ENCODE results near the gene OGFOD1. TPM values are rescaled to one million over a fixed set of nuclear protein-coding genes. Genes with fewer than 3 reads are reported as not detected.
A peak's percentile ranks its signal among the peaks of the same experiment; 100 is the strongest.

Gene OGFOD1
- polyA plus RNA-seq, 3 donors, result 8.2 to 37.9 (median 23.4) TPM

DNA sequence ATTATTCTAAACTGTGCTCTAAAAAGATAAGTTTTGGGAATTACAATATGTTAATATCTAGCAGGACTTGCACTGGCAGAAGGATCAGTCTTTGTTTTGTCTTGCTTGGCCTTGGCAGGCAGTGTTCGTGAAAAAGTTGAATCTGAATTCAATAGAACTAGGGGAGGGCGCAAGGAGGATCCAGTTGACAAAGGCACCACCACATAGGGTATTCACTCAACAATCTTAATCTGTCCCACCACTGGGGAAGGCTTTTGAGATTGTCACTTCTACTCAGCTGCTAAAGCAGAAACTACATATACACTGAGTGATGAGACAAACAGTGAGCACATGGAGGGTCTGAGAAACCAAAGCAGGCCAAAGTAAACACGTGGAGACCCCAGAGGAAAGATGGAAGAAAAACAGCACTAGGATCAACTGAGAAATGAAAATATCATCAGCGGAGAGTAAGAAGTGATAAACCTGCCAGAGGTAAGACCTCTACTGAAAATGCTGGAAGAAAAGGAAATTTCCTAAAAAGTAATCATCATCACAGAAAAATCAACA is 28.4 kb upstream of the OGFOD1 start:
- Histone ChIP-seq H3K27me3 (ENCODE audit: control insufficient read depth in 2 of 2, insufficient read depth in 2 of 2, low read length in 2 of 2) (no peaks in the 10 kb centered on the region), H3K9me3 (replicated peaks in 1 of 2; ENCODE audit: control insufficient read depth in 1 of 2, insufficient read depth in 1 of 2, low read length in 2 of 2) (no peaks in the 10 kb centered on the region), H3K4me1 (ENCODE audit: control insufficient read depth in 1 of 2, insufficient read depth in 2 of 2, low read length in 2 of 2) (peaks cover 31 to 45% of the 10 kb centered on the region in 2 donors), H3K9ac (ENCODE audit: insufficient read depth, low read length, poor library complexity, severe bottlenecking) (no peak overlapping the region), H3K79me2 (ENCODE audit: insufficient read depth, low read length) (peaks cover 69% of the 10 kb centered on the region), H3K4me2 (replicated peaks; ENCODE audit: extremely low read depth, low read length, poor library complexity, severe bottlenecking) (peak overlapping the region; percentile 84), H2AFZ (ENCODE audit: insufficient read depth, low read depth, low read length, poor library complexity, severe bottlenecking) (no peak overlapping the region), H3K27ac (ENCODE audit: low read depth in 1 of 2, low read length in 2 of 2) (peak overlapping the region in 1 of 2 donors; percentile 60), H4K20me1 (ENCODE audit: insufficient read depth, low read length) (peaks cover 54% of the 10 kb centered on the region), H3K4me3 (replicated peaks in 1 of 3; ENCODE audit: low read depth in 2 of 3, low read length in 3 of 3) (peak overlapping the region in 1 of 3 experiments; percentile 86), H3K36me3 (replicated peaks in 1 of 2; ENCODE audit: control insufficient read depth in 1 of 2, insufficient read depth in 2 of 2, low read length in 2 of 2) (peaks cover 0 to 5% of the 10 kb centered on the region in 2 donors)
- TF ChIP-seq, protein P1, sequence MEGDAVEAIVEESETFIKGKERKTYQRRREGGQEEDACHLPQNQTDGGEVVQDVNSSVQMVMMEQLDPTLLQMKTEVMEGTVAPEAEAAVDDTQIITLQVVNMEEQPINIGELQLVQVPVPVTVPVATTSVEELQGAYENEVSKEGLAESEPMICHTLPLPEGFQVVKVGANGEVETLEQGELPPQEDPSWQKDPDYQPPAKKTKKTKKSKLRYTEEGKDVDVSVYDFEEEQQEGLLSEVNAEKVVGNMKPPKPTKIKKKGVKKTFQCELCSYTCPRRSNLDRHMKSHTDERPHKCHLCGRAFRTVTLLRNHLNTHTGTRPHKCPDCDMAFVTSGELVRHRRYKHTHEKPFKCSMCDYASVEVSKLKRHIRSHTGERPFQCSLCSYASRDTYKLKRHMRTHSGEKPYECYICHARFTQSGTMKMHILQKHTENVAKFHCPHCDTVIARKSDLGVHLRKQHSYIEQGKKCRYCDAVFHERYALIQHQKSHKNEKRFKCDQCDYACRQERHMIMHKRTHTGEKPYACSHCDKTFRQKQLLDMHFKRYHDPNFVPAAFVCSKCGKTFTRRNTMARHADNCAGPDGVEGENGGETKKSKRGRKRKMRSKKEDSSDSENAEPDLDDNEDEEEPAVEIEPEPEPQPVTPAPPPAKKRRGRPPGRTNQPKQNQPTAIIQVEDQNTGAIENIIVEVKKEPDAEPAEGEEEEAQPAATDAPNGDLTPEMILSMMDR (IDR thresholded peaks at IDR 0.05), result no peak
- Mint-ChIP-seq H3K9me3 (no peaks in the 10 kb centered on the region), H3K36me3 (peaks cover 0 to 6% of the 10 kb centered on the region in 2 donors), H3K27ac (peak overlapping the region in 6 of 7 donors; percentile 81 to 92 (median 86)), H3K4me1 (peaks cover 46% of the 10 kb centered on the region), H3K4me3 (peak overlapping the region in 1 of 2 donors; percentile 99), H3K27me3 (ENCODE audit: low read depth in 3 of 3) (peaks cover 0 to 4% (median 0%) of the 10 kb centered on the region in 3 donors)
- intact Hi-C loops (cut with micrococcal nuclease), result no loop called here
- DNase-seq, result no peak
- no CpG with 5 or more reads among the region's 4 CpGs for WGBS (ENCODE audit: insufficient coverage)

DNA sequence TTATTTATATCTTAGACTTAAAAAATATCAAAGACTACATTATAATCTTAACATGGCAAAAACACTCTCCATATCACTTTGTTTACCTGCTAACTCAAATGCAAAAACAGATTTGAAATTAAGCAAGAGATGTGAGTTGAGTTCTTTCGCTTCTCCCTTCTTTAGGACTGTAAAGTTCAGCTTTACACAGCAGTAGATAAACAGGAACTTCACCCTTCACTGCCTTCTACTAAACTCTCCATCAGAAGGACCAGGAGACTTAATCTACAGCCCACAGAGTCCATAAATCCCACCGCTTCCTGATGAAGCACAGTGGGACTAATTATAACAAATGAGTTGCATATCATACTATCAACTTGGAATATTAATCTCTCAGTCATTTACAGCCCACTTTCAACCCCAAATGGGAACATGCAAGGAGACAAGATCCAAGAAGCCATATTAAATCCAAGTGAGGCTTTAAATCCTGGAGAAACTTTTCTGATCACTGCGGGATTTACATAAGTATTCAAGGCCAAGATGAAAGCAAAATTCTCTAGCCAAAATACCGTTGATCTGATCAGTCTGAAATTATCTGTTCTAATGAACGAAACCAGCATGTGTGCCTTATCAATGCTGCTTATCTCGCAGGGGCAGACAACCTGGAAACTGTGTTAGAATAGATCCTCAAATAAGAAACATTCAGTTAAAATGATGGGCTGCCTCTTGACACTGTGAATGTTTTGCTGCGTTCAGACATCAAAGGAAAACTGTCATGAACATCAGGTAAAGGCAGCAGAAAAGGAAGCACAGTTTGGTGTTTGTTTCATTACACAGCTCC is 27.6 kb upstream of the OGFOD1 start:
- Mint-ChIP-seq H3K27ac (peak overlapping the region; percentile 81 to 92 (median 84)), H3K27me3 (ENCODE audit: low read depth in 3 of 3) (peaks cover 0 to 4% (median 0%) of the 10 kb centered on the region in 3 donors), H3K4me1 (peaks cover 46% of the 10 kb centered on the region), H3K36me3 (peaks cover 0 to 5% of the 10 kb centered on the region in 2 donors), H3K9me3 (no peaks in the 10 kb centered on the region), H3K4me3 (peak overlapping the region; percentile 98 to 99)
- intact Hi-C loops (cut with micrococcal nuclease), result no loop called here
- TF ChIP-seq, protein P1 (IDR thresholded peaks at IDR 0.05), result no peak
- 6% methylated on average over 4 of the region's 7 CpGs for WGBS (ENCODE audit: insufficient coverage)
- H3K9ac ChIP-seq (ENCODE audit: insufficient read depth, low read length, poor library complexity, severe bottlenecking), result peak overlapping the region; percentile 88
- H3K27ac ChIP-seq (ENCODE audit: low read depth in 1 of 2, low read length in 2 of 2), result peak overlapping the region; percentile 5 to 60
- H2AFZ ChIP-seq (ENCODE audit: insufficient read depth, low read depth, low read length, poor library complexity, severe bottlenecking), result peak overlapping the region; percentile 58
- H3K79me2 ChIP-seq (ENCODE audit: insufficient read depth, low read length), result peaks cover 61% of the 10 kb centered on the region
- peak overlapping the region; percentile 84 for H3K4me2 ChIP-seq (replicated peaks; ENCODE audit: extremely low read depth, low read length, poor library complexity, severe bottlenecking)
- peak; percentile 24 to 71 (median 49) for DNase-seq
- H3K9me3 ChIP-seq (replicated peaks in 1 of 2; ENCODE audit: control insufficient read depth in 1 of 2, insufficient read depth in 1 of 2, low read length in 2 of 2), result no peaks in the 10 kb centered on the region
- no peaks in the 10 kb centered on the region for H3K27me3 ChIP-seq (ENCODE audit: control insufficient read depth in 2 of 2, insufficient read depth in 2 of 2, low read length in 2 of 2)
- peaks cover 31 to 45% of the 10 kb centered on the region in 2 donors for H3K4me1 ChIP-seq (ENCODE audit: control insufficient read depth in 1 of 2, insufficient read depth in 2 of 2, low read length in 2 of 2)
- H4K20me1 ChIP-seq (ENCODE audit: insufficient read depth, low read length), result peaks cover 46% of the 10 kb centered on the region
- peaks cover 0 to 8% of the 10 kb centered on the region in 2 donors for H3K36me3 ChIP-seq (replicated peaks in 1 of 2; ENCODE audit: control insufficient read depth in 1 of 2, insufficient read depth in 2 of 2, low read length in 2 of 2)
- peak overlapping the region; percentile 46 to 97 (median 86) for H3K4me3 ChIP-seq (replicated peaks in 1 of 3; ENCODE audit: low read depth in 2 of 3, low read length in 3 of 3)

Measured in CD14-positive monocyte (primary cell).